Middle frontal gyrus (tissue), 1 donor: Measurements from ENCODE around the gene TPST1.
A peak's percentile ranks its signal among the peaks of the same experiment; 100 is the strongest.
"Not testable (repeated sequence)": the region's sequence is repeated elsewhere in the genome, so short reads cannot be mapped to it uniquely, and the experiment has no call there.

ENCODE experiments used
- DNase-seq: peaks from one replicate; pipeline ENCODE4 v3.0.0-alpha.2; 2015; ENCODE audit warnings: low spot score; ENCODE audit errors: extremely low spot score

TPST1 gene

DNA sequence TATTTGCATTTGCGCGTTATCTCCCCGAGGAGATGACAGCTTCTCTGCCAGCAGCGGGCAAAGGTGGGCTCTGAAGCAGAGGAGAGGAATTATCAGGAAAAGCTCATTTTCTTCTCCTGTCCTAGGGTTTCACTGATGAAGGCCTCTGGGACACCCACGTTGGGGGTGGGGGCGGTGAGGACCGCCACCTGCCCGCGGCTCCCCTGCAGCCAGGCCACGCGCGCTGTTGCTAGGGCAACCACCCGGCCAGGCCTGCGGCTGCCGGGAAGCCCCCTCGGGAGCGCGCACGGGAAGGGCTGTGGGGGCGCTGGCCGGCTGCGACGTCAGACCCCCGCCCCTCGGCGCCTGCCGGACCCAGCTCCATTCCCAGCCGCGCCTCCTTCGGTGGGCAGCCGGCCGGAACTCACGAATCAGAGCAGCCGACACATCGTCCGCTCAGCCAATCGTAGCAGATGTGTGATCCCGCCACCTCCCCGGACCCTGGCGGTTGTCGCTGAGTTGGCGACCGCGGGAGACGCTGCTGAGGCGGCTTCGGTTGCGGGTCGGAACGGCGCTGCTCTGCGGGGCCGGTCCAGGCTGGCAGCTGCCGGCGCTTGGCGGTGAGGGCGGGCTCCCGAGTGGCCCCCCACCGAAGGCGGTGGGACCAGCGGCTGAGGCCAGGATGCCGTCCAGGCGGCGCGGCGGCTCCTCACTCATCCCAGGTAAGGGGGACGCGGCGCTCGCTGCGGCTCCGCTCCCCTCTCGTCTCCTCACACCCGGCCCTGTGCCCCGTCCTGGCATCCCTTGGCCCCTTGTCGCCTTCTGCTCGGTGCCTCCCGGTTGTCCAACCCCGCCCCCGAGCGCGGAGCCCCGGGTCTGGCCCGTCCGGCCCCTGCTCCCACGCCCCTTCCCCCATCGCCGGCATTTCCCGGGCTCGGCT lies at the start of gene TPST1:
TSS of gene TPST1 (plus strand) at position 513 of the 919 bp plus-strand sequence. CDS start 35,092 bp downstream, outside the sequence.
- peak; percentile 91 for DNase-seq

- not testable (repeated sequence) for DNase-seq
These were observed 49.1 kb upstream of the TPST1 start for GRCh38 chr7:66156035-66156434.

GRCh38 chr7:66157060-66157459 lies 48.1 kb upstream of the TPST1 start:
- DNase-seq: no peak

- no peak for DNase-seq
These were observed 42.5 kb upstream of the TPST1 start for GRCh38 chr7:66162622-66163021.

DNA sequence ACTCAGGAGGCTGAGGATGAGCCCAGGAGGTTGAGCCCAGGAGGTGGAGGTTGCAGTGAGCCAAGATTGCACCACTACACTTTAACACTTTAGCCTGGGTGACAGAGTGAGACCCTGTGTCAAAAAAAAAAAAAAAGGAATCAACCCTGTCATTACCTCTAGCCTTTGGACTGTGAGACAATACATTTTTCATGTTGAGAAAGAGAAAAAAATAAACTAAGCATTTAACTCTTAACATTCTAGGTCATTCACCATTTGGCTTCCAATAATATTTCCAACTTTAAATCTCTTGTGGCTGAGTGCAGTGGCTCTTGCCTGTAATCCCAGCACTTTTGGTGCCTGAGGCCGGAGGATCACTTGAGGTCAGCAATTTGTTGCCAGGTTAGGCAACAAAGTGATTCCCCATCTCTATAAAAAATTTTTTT lies 41.9 kb upstream of the TPST1 start:
- no peak for DNase-seq

DNA sequence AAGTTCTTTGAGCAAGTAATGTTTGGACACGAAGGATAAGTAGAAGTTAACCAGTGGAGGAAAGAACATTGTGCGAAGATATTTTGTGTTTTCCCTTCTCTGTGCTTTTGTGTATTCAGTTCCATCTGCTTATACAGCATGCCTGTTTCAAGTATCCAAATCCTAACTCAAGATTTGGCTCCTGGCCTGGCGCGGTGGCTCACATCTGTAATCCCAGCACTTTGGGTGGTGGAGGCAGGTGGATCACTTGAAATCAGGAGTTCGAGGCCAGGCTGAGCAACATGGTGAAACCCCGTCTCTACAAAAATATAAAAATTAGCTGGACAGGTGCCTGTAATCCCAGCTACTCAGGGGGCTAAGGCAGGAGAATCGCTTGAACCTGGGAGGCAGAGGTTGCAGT lies 40.8 kb upstream of the TPST1 start:
- no peak for DNase-seq

DNA sequence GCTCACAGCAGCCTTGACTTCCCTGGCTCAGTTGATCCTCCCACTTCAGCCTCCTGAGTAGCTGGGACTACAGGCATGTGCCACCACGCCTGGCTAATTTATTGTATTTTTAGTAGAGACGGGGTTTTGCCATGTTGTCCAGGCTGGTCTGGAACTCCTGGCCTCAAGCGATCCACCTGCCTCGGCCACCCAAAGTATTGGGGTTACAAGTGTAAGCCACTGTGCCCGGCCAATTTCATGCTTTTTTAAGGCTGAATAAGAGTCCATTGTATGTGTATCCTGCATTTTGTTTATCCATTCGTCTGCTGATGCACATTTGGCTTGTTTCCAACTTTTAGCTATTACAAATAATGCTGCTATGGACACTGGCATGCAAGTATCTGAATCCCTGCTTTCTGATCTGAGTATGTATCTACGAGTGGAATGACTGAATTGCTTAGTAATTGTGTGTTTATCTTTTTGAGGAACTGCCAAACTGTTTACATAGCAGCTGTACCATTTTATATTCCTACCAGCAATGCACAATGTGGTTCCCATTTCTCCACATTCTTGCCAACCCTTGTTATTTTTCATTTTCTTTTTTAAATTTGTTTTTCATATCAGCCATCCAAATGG lies 37.3 kb upstream of the TPST1 start:
- DNase-seq: no peak

GRCh38 chr7:66169616-66170015 lies 35.5 kb upstream of the TPST1 start:
- no peak for DNase-seq

DNA sequence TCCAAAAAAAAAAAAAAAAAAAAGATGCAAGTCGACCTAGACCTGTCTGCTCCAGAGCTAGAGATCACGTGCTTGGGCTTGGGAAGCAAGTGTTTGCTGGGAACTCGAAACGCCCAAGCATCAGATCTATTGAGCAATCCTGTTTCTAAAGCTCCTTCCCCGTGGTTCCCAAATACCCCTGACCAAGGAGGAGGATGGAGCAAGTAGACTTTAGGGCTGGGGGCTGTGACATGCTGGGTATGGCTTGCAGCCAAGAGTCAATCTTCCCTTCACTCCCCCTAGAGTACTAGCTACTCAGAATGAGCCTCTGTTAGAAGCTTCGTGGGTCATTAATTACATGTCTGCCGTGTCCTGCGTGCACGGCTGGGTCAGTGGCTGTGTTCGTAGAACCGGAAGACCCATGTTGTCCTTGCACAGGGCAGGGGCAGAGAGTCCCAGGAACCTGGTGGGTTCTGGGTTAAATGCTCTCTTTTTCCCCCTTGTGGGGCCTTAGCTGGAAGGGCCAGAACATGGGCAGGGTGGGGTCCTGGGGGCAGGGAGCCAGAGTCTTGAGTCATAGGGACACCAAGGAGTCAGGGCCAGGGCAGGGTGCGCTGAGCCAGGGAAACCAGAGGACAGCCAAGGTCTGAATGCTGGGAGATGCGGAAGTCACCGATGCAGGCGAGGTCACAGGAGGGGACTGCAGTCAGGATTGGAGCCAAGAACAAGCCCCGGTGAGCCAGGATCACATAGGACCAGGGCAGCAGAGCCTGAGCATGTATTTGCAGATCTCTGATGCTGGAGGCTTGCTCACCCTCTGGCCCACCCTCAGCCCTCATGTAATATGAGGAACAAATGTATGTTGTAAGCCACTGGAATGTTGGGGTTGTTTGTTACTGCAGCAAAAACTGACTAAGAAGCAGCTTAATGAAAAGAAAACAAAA lies 34.6 kb upstream of the TPST1 start:
- no peak for DNase-seq

- not testable (repeated sequence) for DNase-seq
These were observed 32.4 kb upstream of the TPST1 start for GRCh38 chr7:66172536-66173401.

GRCh38 chr7:66173856-66174255 lies 31.3 kb upstream of the TPST1 start:
- no peak for DNase-seq

- not testable (repeated sequence) for DNase-seq
These were observed 30.1 kb upstream of the TPST1 start for GRCh38 chr7:66175006-66175405.

- DNase-seq: no peak
These were observed 28.2 kb upstream of the TPST1 start for GRCh38 chr7:66176914-66177313.

GRCh38 chr7:66178258-66178657 lies 26.9 kb upstream of the TPST1 start:
- no peak for DNase-seq

DNA sequence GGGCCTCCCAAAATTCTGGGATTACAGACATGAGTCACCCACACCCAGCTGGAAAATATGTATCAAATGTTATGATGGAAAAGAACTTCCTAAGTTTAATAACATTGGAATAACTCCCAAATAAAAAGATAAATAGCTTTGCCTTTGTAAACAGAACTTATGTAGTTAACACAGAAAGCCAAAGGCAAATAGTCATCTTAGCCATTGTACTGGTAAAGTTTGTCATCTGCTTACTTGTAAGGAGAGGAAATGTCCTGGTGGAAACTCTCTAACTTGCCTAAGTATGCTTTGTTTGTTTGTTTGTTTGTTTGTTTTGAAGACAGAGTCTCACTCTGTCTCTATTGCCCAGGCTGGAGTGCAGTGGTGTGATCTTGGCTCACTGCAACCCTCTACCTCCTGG lies 23.8 kb upstream of the TPST1 start:
- no peak for DNase-seq

- no peak for DNase-seq
These were observed 23.3 kb upstream of the TPST1 start for GRCh38 chr7:66181845-66182244.

DNA sequence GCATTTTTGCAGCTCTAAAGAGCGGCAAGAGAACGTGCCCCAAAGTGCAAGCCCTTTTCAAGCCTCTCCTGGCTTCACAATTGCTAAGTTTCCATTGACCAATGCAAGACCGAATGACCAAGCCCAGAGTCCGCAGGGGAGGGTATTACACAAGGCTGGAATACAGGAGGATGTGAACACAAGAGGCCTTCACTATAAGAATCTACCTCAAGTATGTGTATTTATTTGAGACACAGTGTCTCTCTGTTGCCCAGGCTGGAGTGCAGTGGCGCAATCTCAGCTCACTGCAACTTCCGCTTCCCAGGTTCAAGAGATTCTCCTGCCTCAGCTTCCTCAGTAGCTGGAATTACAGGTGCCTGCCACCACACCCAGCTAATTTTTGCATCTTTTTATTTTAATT lies 22.2 kb upstream of the TPST1 start:
- DNase-seq: no peak

DNA sequence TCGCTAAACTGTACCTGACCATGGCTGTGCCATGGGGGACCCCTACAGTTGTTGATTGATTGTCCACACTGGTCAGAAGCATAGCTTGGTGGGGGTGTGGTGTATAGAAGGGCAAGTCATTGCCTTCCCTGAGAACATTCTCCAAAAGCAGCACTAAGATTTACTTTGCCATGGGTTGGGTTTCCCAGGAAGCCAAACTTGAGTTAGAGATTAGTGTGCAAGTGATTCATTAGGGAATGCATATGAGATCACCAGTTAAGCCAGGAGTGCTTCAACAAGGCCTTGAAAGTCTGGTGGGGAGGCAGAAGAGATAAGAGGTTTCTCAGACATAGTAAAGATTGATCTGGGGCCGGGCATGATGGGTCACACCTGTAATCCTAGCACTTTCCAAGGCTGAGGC lies 21.4 kb upstream of the TPST1 start:
- DNase-seq: no peak

DNA sequence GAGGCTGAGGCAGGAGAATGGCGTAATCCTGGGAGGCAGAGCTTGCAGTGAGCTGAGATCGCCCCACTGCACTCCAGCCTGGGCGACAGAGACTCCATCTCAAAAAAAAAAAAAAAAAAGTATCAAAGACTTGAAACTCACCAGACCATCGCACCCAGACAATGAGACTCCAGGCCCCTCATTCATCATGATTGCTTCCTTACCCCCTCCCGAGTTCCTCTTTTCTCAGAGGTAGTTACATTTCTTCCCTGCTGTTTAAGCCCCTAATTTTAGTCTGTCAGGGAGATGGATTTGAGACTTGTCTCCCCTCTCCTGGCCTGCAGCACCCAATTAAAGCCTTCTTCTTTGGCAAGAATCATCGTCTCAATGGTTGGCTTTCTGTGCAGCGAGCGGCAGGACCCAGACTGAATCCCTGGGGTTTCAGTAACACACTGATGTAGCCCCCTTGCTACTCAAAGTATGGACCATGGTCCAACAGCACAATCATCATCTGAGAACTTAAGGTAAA lies 19.4 kb upstream of the TPST1 start:
- DNase-seq: no peak

DNA sequence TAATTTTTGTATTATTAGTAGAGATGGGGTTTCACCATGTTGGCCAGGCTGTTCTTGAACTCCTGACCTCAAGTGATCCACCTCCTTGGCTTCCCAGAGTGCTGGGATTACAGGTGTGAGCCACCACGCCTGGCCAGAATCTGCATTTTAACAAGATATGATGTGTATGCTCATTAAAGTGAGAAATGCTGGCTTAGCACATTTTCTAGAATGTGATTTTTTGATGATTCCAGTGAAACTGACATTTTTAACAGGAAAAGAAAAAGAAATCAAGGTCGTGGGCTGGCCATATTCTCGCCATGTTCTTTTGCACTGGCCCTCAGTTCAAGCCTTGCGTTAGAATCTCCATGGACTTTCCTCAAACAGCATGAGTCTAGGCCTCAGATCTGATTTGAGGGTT lies 18.1 kb upstream of the TPST1 start:
- no peak for DNase-seq
